Vagina (tissue), 2 donors: Measurements from ENCODE around the gene CABP1.

Experiments
- CTCF ChIP-seq, 3 experiments: fragments of 450-650 bp in 2 of 3; fragments of 200-600 bp in 1 of 3; sonication (generic) in 1 of 3; IDR thresholded peaks; one replicate each; pipeline ENCODE4 v1.5.1; 2017 to 2019; ENCODE audit warnings: antibody characterized with exemption in 3 of 3, mild to moderate bottlenecking in 2 of 3, moderate library complexity in 2 of 3
- POLR2A ChIP-seq, 2 donors: fragments of 450-650 bp; IDR thresholded peaks; one replicate each; pipeline ENCODE4 v1.6.1; 2017; ENCODE audit warnings: antibody characterized with exemption in 2 of 2, mild to moderate bottlenecking in 2 of 2, moderate library complexity in 2 of 2

GRCh38 chr12:120614848-120615247 lies 25.6 kb upstream of the CABP1 start:
- TF ChIP-seq POLR2A (IDR thresholded peaks at IDR 0.05) (no peak), CTCF (IDR thresholded peaks at IDR 0.05) (no peak)
